Renal pelvis (tissue), 12 donors: ENCODE results near the gene ASCC2. TPM values are rescaled to one million over a fixed set of nuclear protein-coding genes. Genes with fewer than 3 reads are reported as not detected.
"Not testable (repeated sequence)": the region's sequence is repeated elsewhere in the genome, so short reads cannot be mapped to it uniquely, and the experiment has no call there.

Source experiments
- DNase-seq: peaks from one replicate; pipeline ENCODE4 v3.0.0-alpha.2; 2013
- long read RNA-seq, 16 experiments: transcript quantifications; one replicate each; lab custom pipeline, GENCODE V29; 2026
- polyA plus RNA-seq, 3 donors: library from polyadenylated mRNA; unstranded; fragments of 120-200 nt; gene quantifications; one replicate each; pipeline ENCODE4 v1.2.1, GENCODE V29; 2013; ENCODE audit not compliant: insufficient read length in 3 of 3

Gene ASCC2, protein sequence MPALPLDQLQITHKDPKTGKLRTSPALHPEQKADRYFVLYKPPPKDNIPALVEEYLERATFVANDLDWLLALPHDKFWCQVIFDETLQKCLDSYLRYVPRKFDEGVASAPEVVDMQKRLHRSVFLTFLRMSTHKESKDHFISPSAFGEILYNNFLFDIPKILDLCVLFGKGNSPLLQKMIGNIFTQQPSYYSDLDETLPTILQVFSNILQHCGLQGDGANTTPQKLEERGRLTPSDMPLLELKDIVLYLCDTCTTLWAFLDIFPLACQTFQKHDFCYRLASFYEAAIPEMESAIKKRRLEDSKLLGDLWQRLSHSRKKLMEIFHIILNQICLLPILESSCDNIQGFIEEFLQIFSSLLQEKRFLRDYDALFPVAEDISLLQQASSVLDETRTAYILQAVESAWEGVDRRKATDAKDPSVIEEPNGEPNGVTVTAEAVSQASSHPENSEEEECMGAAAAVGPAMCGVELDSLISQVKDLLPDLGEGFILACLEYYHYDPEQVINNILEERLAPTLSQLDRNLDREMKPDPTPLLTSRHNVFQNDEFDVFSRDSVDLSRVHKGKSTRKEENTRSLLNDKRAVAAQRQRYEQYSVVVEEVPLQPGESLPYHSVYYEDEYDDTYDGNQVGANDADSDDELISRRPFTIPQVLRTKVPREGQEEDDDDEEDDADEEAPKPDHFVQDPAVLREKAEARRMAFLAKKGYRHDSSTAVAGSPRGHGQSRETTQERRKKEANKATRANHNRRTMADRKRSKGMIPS
- 10 to 100 TPM; 49.1 to 54.4 (median 52.1) TPM for polyA plus RNA-seq
- long read RNA-seq, donor 1, partial matches to known transcripts, result 0 of 3 reads
- long read RNA-seq, donor 1, other reads (novel, unspliced or antisense), result 0 of 3 reads
- long read RNA-seq, donor 2, partial matches to known transcripts, result 0 of 5 reads
- long read RNA-seq, donor 2, other reads (novel, unspliced or antisense), result 0 of 5 reads
- long read RNA-seq, donor 3, partial matches to known transcripts, result 0 of 3 reads
- long read RNA-seq, donor 3, other reads (novel, unspliced or antisense), result 0 of 3 reads
- long read RNA-seq, donor 4, transcript ASCC2-202 (21 exons, 2,823 nt), result major isoform, 5 of 7 reads
- long read RNA-seq, donor 4, partial matches to known transcripts, result 0 of 7 reads
- long read RNA-seq, donor 4, other reads (novel, unspliced or antisense), result 0 of 7 reads
- long read RNA-seq, donor 5, partial matches to known transcripts, result 0 of 1 reads
- long read RNA-seq, donor 5, other reads (novel, unspliced or antisense), result 0 of 1 reads
- long read RNA-seq, donor 6, partial matches to known transcripts, result 0 of 7 reads
- long read RNA-seq, donor 6, other reads (novel, unspliced or antisense), result 0 of 7 reads
- long read RNA-seq, donor 7, partial matches to known transcripts, result 0 of 5 reads
- long read RNA-seq, donor 7, other reads (novel, unspliced or antisense), result 0 of 5 reads
- long read RNA-seq, donor 8, partial matches to known transcripts, result 0 of 4 reads
- long read RNA-seq, donor 8, other reads (novel, unspliced or antisense), result 0 of 4 reads
- long read RNA-seq, donor 9, partial matches to known transcripts, result 0 of 1 reads
- long read RNA-seq, donor 9, other reads (novel, unspliced or antisense), result 0 of 1 reads
- long read RNA-seq, donor 10, partial matches to known transcripts, result 0 of 5 reads
- long read RNA-seq, donor 10, other reads (novel, unspliced or antisense), result 0 of 5 reads
- long read RNA-seq, donor 11, partial matches to known transcripts, result 0 of 2 reads
- long read RNA-seq, donor 11, other reads (novel, unspliced or antisense), result 0 of 2 reads
- long read RNA-seq, donor 12, transcript ASCC2-220 (2 exons, 562 nt), result major isoform, 7 of 11 reads
- long read RNA-seq, donor 12, partial matches to known transcripts, result 0 of 11 reads
- long read RNA-seq, donor 12, other reads (novel, unspliced or antisense), result 0 of 11 reads
- long read RNA-seq, donor 13, partial matches to known transcripts, result 5 of 10 reads
- long read RNA-seq, donor 13, other reads (novel, unspliced or antisense), result 0 of 10 reads
- long read RNA-seq, donor 14, partial matches to known transcripts, result 0 of 6 reads
- long read RNA-seq, donor 14, other reads (novel, unspliced or antisense), result 0 of 6 reads
- long read RNA-seq, donor 15, transcript ASCC2-220 (2 exons, 562 nt), result major isoform, 6 of 12 reads
- long read RNA-seq, donor 15, partial matches to known transcripts, result 0 of 12 reads
- long read RNA-seq, donor 15, other reads (novel, unspliced or antisense), result 0 of 12 reads
- long read RNA-seq, donor 16, partial matches to known transcripts, result 0 of 6 reads
- long read RNA-seq, donor 16, other reads (novel, unspliced or antisense), result 0 of 6 reads

DNA sequence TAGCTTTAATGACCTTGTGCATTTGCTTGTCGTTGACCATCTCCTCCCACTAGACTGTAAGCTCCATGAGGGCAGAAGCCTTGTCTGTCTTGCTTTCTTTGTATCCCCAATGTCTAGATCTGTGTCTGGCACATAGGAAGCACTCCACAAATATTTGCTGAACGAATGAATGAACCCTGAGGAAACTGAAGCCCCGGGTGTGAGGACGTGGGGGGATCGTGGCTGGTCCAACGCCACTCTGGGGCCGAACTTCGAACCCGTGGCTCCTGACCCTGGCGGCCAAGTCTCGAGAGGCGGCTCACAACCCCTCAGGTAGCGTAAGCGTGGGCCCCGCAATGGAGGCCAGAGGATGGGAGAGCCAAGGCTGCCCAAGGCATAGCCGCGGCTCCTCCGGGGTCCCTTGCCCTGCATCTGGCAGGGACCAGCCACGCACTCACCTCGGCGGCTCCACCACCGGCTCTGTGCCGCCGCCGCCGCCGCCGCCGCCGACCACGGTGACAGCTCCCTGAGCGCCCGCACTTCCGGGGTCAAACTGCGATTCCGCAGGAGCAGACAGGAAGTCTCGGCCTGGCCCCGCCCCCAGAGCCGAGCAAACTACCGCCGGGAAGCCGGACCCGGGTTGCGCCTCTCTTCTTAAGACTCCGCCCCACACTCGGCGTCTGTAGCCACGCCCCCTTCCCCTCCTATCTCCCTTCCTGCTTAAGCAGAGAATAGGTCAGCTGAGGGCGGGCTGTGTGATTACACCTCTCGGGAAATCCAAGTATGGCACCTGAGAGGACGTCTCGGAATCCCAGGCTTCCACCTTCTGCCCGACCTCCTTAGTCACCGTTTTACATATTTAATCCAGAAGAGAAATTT lies at the start of gene ASCC2:
Gene ASCC2, minus strand, starts transcription at position 534 of the 858 bp plus-strand sequence. CDS start 5,949 bp downstream, outside the sequence.
- peak; percentile 97 for DNase-seq

DNA sequence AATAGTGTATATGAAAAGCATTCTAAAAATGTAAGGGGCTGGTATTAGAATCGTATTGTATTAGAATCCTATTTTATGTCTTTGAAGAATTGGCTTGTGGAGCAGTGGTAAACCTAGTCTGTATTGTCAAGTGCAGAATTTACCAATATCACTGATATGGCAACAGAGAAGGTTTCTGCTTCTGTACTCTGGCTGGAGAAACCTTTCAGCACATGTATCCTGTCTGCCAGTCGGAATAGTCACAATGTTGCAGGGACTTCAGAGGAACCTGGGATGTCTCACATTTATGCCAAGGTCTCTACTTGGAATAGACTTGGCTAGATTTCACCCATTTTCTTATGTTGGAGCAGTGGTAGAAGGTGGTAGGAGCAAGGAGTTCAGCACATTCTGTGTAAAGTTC lies 49.3 kb upstream of the ASCC2 start:
- DNase-seq, result no peak

DNA sequence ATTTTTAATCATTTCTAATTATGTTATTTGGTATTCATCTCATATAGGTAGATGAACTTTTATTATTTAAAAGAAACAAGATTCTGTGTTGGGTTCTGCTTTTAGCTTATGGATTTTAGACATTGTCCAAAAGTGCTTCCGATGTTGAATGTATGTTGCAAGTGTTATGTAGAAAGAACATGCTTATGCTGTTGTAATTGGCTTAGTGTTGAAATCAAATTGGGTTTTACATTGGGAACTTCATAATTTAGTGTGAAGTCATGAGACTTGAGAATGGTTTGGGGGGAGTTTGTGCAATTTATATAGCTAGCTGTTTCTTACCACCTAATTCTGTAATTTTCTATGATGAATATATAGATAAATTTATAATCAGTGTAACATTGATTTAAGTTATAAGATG lies 48.5 kb upstream of the ASCC2 start:
- no peak for DNase-seq

DNA sequence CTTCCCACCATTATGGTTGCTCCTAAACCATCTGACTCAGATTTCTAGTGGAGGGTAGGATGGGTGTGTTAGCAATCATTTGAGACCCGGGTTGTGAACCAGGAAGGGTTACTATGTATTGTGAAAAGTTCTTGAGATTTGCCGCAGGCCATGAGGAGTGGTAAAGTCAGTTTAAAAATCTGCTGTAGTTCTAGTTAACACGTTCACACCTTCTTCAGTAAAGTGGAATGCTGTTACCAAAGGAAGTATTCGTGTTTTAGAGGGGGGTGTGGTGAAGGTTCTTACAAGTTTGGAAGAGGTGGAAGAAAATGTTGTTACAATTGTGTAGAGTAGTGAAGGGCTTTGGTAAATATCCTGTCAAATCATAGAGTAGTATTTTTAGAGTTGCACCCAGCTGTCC lies 47.5 kb upstream of the ASCC2 start:
- no peak for DNase-seq

DNA sequence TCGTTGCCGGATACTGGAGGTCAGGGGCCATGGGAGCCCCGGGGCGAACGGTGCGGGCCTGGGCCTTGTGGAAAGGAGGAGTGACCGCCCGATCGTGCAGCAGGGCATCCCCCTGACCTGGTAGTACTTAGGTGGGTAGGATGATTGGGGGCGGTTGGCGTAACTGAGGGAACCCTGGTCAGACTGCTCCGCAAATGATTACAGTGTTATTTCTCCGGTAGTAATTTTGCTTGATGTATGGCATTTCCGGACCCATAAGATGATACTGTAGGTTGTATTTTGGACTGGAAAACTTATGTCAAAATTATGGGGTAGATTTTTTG lies 45.7 kb upstream of the ASCC2 start:
- no peak for DNase-seq

DNA sequence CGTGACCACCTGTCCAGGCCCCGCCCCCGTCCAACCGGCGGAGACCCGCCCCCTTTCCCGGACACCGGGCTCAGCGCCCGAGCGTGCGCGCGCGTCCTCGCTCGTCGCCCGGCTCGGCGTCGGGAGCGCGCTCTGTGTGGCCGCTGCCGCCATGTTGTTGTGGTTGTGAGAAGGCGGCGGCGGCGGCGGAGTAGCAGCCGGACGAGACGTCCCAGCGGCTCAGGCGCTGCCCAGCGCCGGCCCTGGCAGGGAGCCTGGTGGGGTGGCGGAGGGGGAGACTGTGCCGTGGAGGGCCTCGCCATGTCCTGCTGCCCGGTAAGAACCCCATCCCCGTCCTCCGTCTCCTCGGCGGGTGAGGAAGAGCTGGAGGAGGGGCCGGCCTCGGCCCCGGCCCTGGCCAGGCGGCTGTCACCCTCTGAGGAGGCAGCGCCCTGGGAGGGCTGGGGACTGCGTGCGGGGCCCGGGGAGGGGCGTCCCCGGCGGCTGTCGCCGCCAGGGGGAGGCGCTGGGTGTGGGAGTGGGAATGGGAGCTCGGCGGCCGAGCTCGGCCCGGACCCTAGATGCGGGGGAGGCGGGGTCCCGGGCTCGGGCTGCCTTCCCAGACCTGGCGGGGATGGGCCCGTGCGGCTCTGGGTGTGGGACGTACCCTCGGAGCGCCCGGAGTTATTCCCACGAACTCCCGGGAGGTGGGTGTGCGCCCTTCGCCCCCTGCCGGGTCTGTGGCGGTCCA lies 45.1 kb upstream of the ASCC2 start, which contains the start of gene MTMR3:
Gene MTMR3, plus strand, starts transcription at position 130 of the 730 bp plus-strand sequence. CDS start 87,886 bp downstream, outside the sequence.
- peak; percentile 89 for DNase-seq

DNA sequence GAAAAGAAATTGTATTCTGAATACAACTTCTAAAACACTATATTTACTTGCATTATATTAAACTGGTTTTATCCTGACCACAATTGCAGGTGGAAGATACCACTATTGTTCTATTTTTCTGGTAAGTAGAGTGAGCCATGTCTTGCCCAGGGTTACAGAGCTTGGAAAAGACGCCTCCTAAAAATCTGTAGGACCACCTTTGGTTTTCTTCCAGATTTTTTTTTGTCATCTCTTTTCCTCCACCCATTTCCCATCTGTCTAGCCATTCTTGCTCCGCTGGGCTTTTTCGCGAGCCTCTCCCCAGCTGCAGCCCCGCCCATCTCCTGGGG lies 44.6 kb upstream of the ASCC2 start:
- DNase-seq, result no peak

DNA sequence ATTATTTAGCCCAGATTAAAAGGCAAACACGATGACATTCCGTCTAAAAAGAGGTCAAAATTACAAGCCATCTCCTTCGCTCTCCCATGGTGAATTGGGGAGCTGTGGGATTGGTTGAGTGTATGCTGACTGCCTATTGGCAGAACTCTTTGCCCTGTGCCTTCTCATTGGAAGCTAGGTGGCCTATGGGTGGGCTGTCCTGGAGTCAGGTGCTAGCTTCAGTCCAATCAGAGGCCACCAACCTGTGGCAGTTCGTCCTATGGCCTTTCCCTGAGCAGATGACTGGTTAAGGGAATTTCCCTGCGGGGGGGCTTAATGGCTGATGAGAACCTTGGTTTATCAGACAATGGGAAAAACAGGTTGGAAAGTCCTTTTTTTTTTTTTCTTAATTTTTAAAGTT lies 41.7 kb upstream of the ASCC2 start:
- DNase-seq, result no peak

DNA sequence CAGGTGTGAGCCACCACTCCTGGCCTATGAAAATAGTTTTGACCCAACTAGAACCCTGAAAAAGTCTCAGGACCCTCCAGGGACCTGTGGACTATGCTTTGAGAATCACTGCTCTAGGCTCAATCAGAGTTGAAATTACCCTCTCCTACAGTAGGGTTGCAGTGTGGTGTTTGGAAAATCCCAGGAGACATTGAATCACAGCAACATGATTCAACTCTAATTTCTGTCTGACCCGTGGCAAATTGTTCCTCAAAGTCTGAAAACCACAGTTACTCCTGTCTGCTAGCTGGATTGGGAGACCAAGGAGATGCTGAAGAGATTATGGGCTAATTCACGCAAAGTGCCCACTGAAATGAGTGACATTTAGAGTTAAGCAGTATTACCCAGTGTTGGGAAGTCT lies 39.5 kb upstream of the ASCC2 start:
- DNase-seq, result no peak

DNA sequence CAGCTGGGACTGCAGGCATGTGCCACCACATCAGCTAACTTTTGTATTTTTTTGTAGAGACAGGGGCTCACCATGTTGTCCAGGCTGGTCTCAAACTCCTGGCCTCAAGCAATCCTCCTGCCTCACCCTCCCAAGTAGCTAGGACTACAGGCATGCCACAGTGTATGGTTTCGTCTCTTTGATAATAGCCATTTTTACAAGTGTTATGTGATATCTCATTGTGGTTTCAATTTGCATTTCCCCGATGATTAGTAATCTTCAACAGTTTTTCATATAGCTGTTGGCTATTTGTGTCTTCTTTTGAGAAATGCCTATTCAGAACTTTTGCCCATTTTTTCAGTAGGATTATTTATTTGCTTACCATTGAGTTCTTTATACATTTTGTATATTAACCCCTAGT lies 35.9 kb upstream of the ASCC2 start:
- no peak for DNase-seq

DNA sequence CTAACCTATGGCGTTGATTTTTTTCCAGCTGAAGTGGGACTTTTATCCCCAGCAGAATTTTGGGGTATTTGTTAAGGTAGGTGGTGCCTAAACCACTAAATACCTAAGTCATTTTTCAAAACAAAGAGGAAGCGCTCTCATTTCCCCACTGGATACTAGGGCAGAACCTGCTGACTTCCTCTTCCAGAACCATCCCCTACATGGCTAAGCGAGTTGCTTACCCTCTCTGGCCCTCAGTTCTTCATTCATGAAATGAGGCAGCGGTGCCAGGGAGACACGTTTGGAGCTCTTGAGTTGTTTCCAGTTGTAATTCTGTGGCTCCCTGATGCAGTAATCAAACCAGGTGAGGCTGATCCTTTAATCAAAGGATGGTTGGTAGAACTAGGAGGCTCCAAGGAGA lies 34.9 kb upstream of the ASCC2 start:
- no peak for DNase-seq

DNA sequence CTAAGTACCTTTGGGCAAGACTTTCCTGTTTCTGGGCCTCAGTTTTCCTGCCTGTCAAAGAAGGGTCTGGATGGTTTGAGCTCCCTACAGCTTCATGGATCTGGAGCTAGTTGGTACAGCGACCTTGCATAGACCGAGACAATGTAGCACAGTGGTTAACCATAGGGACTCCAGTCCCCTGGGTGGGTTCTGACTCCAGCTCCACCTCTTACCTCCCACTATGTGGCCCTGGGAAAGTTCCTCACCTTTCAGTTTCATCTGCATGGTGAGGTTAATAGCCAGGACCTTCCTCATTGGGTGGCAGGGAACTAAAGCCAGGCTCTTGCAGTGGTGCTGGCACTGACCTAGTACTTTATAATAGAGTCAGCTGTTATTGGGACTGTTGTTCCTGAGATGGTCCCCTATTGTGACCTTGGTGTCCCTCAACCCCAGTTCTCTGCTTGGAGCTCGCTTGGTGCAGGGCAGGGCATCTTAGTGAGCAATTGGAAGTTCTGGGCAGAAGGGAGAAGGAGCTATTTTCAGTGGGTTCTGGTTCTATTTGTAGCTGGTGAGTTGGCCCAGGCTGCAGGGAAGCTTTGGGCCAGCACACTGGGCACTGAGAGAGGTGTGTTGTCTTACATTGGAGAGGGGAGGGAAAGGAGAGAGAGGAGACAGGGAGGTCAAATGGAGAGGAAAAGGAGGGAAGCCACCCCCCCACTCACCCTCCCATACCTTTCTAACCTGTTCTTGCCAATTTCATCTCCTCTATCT lies 34.2 kb upstream of the ASCC2 start:
- DNase-seq, result no peak

DNA sequence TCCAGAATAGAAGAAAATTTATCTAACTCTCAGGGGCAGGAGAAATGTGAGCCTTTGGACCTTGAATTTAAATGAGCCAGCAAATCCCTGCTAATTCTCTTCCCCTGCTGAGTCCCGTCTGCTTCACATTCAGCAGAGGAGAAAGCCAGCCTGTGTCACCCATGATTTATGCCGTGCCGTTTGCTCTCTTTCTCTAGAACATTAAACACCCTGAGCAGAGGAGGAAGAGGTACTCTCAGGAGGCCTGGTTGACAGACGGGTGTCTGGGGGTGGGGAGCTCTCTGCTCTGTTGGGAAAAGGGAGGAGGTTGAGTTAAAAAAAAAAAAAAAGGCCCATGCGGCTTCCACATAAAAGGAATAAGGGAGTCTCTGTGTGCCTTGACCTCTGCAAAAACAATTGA lies 33.6 kb upstream of the ASCC2 start:
- peak; percentile 89 for DNase-seq

DNA sequence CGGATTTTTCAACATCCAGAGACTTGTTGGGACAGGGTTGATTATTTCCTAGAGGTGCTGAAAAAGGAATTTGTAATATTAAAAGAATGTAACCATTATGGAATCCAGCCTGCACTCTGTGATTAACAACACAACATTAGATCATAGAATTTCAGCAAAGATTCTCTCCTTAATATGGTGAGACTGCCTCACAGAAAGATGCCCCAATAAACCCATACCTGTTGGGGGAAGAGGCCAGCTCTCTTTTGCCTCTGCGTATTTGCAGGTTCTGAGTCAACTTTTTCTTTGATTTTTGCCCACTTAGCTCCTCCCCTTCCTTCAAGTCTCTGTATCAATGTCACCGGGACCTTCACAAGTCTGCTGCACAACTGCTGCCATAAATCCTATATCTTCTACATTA lies 32.5 kb upstream of the ASCC2 start:
- DNase-seq, result no peak

DNA sequence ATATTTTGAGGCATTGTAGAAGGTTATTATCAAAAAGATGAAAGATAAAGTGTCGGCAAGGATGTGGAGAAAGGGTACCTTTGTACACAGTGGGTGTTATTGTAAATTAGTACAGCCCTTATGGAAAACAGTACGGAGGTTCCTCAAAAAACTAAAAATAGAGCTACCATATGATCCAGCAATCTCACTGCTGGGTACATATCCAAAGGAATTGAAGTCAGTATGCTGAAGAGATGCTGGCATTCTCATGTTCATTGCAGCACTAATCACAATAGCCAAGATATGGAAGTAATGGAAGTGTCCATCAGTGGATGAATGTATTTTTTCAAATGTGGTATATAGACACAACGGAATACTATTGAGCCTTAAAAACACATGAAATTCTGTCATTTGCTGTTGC lies 29.8 kb upstream of the ASCC2 start:
- DNase-seq, result no peak

DNA sequence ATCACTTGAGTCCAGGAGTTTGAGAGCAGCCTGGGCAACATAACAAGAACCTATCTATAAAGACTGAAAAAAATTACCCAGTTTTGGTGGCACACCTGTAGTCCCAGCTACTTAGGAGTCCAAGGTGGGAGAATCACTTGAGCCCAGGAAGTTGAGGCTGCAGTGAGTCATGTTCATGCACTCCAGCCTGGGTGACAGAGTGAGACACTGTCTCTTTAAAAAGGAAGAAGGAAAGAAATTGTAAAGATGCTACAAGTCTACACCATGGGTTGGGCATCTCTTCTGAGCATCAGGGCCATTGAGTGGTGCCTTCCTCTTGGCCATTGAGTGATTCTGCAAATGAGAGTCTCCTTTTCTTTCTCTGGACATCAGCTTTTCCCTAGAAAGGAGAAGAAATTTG lies 29.2 kb upstream of the ASCC2 start:
- DNase-seq, result no peak

DNA sequence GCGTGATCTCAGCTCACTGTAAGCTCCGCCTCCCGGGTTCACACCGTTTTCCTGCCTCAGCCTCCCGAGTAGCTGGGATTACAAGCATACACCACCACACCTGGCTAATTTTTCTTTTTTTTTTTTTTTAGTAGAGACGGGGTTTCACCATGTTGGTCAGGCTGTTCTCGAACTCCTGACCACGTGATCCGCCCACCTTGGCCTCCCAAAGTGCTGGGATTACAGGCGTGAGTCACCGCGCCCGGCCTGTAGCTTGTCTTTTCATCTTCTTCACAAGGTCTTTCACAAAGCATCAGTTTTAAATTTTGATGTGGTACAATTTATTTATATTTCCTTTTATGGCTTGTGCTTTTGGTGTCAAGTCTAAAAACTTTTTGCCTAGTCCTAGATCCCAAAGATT lies 27.5 kb upstream of the ASCC2 start:
- not testable (repeated sequence) for DNase-seq
